HepG2 (cell line): ENCODE measurements around the gene CACNA1C. TPM values are rescaled to one million over a fixed set of nuclear protein-coding genes. Genes with fewer than 3 reads are reported as not detected.

Experiments
- ATAC-seq: fragments of 200-7000 bp; cut with Tn5 transposase; 3 replicates; pipeline ENCODE4 v1.9.1; 2020; ENCODE audit warnings: mild to moderate bottlenecking, moderate library complexity
- BruUV-seq: library from RNA; stranded (reverse); fragments of 400-500 nt; replicated peaks from 2 replicates; lab custom pipeline; 2021; lab: Mats Ljungman, UMichigan
- CTCF ChIA-PET: fragments of 300-600 bp; formaldehyde crosslinking; extraction: SDS; loops from one replicate; lab custom pipeline; 2021; ENCODE audit warnings: low total read pairs, inconsistent platforms, low intra/inter-chr PET ratio; lab: Yijun Ruan, JAX
- POLR2A ChIA-PET: fragments of 350-600 bp; sonication (Branson Sonifier 250); formaldehyde crosslinking; loops from one replicate; lab custom pipeline; 2020; ENCODE audit warnings: antibody characterized with exemption, inconsistent platforms; lab: Yijun Ruan, JAX
- DNase-seq: peaks from one replicate; pipeline ENCODE4 v3.0.0-alpha.2; 2015; ENCODE audit warnings: low spot score
- FAIRE-seq: peaks from 3 replicates; lab custom pipeline; 2011; peaks lifted over from hg19 to GRCh38; lab: Jason Lieb, UNC
- H2AFZ ChIP-seq: one replicate; pipeline ENCODE4 v1.6.1; 2011; ENCODE audit warnings: low read length, inconsistent platforms
- H3K27ac ChIP-seq: fragments of 300-600 bp; 3 replicates; pipeline ENCODE4 v1.8.0; 2011; ENCODE audit warnings: mixed run types, mild to moderate bottlenecking, mixed read lengths, low read length, inconsistent platforms; ENCODE audit not compliant: insufficient read depth; ENCODE audit errors: extremely low read length
- H3K27me3 ChIP-seq, 2 experiments: fragments of 200-600 bp in 1 of 2; 2 replicates in 1 of 2; 3 replicates in 1 of 2; pipeline versions ENCODE4 v1.6.0 to v1.8.0; 2011; ENCODE audit warnings: low read length in 2 of 2, mild to moderate bottlenecking in 2 of 2, moderate library complexity in 2 of 2, inconsistent platforms in 1 of 2; ENCODE audit not compliant: insufficient read depth in 2 of 2, control insufficient read depth in 1 of 2
- H3K36me3 ChIP-seq, 2 experiments: fragments of 200-600 bp in 1 of 2; replicated peaks in 1 of 2; 2 replicates in 1 of 2; 3 replicates in 1 of 2; pipeline versions ENCODE4 v1.5.1 to v1.8.0; 2011; ENCODE audit warnings: low read length in 2 of 2, inconsistent platforms in 1 of 2; ENCODE audit not compliant: insufficient read depth in 2 of 2, control insufficient read depth in 1 of 2
- H3K4me1 ChIP-seq: 2 replicates; pipeline ENCODE4 v1.5.1; 2012; ENCODE audit warnings: low read length, inconsistent platforms; ENCODE audit not compliant: insufficient read depth
- H3K4me2 ChIP-seq: 2 replicates; pipeline ENCODE4 v1.6.0; 2011; ENCODE audit warnings: low read depth, low read length, inconsistent platforms
- H3K4me3 ChIP-seq, 3 experiments: fragments of 200-600 bp in 1 of 3; sonication (generic), shearing (Covaris generic) in 1 of 3; replicated peaks in 1 of 3; 2 replicates each; pipeline ENCODE4 v1.5.1; 2011 to 2016; ENCODE audit warnings: low read length in 3 of 3, inconsistent platforms in 2 of 3, low read depth in 2 of 3, mild to moderate bottlenecking in 2 of 3, control low read depth in 1 of 3, mixed read lengths in 1 of 3; ENCODE audit not compliant: insufficient read depth in 1 of 3
- H3K79me2 ChIP-seq: one replicate; pipeline ENCODE4 v1.6.1; 2011; ENCODE audit warnings: low read length, inconsistent platforms; ENCODE audit not compliant: insufficient read depth
- H3K9ac ChIP-seq: 2 replicates; pipeline ENCODE4 v1.6.0; 2011; ENCODE audit warnings: mild to moderate bottlenecking, low read depth, low read length, inconsistent platforms; ENCODE audit not compliant: insufficient read depth
- H3K9me3 ChIP-seq: 2 replicates; pipeline ENCODE4 v1.5.1; 2012; ENCODE audit warnings: mild to moderate bottlenecking, low read length
- H4K20me1 ChIP-seq: 2 replicates; pipeline ENCODE4 v1.6.0; 2011; ENCODE audit warnings: inconsistent platforms, mild to moderate bottlenecking, low read length, moderate library complexity; ENCODE audit not compliant: insufficient read depth
- BCL3 ChIP-seq: sonication (generic); formaldehyde crosslinking; IDR thresholded peaks from 2 replicates; pipeline ENCODE4 v1.5.1; 2020; ENCODE audit warnings: mild to moderate bottlenecking, missing genetic modification reagents, moderate library complexity
- EHMT2 ChIP-seq: fragments of 200-600 bp; sonication (generic); IDR thresholded peaks from 2 replicates; pipeline ENCODE4 v1.7.0; 2017; ENCODE audit warnings: antibody characterized with exemption, low read depth, low read length, borderline replicate concordance
- EP300 ChIP-seq, 3 experiments: sonication (generic) in 1 of 3; formaldehyde crosslinking in 1 of 3; IDR thresholded peaks; 2 replicates each; pipeline versions ENCODE4 v1.5.1 to v1.6.1; 2011 to 2020; ENCODE audit warnings: low read depth in 2 of 3, low read length in 2 of 3, borderline replicate concordance in 1 of 3, improper control_type of control experiment in 1 of 3, mild to moderate bottlenecking in 1 of 3, missing genetic modification reagents in 1 of 3, moderate library complexity in 1 of 3
- ESRRA ChIP-seq: sonication (generic); formaldehyde crosslinking; IDR thresholded peaks from 2 replicates; pipeline ENCODE4 v1.5.1; 2020; ENCODE audit warnings: mild to moderate bottlenecking, low read depth, missing genetic modification reagents
- FOXA1 ChIP-seq, 2 experiments: fragments of 450-650 bp in 1 of 2; sonication (generic) in 1 of 2; formaldehyde crosslinking in 1 of 2; IDR thresholded peaks; 2 replicates each; pipeline versions ENCODE4 v1.4.0 to v1.6.1; 2016 to 2020; ENCODE audit warnings: missing genetic modification reagents in 1 of 2
- HDAC2 ChIP-seq: sonication (generic); formaldehyde crosslinking; IDR thresholded peaks from 2 replicates; pipeline ENCODE4 v1.4.0; 2020; ENCODE audit warnings: missing genetic modification reagents
- IRF1 ChIP-seq: sonication (generic); formaldehyde crosslinking; IDR thresholded peaks from 2 replicates; pipeline ENCODE4 v1.4.0; 2020; ENCODE audit warnings: low read depth, mild to moderate bottlenecking, missing genetic modification reagents
- KDM3A ChIP-seq: IDR thresholded peaks from 2 replicates; pipeline ENCODE4 v1.6.1; 2018; ENCODE audit warnings: low read depth, missing compliant biosample characterization
- NPAS2 ChIP-seq: sonication (generic); formaldehyde crosslinking; IDR thresholded peaks from 2 replicates; pipeline ENCODE4 v1.8.0; 2022; ENCODE audit warnings: mild to moderate bottlenecking, missing genetic modification reagents, borderline replicate concordance
- STAT5B ChIP-seq: sonication (generic); formaldehyde crosslinking; IDR thresholded peaks from 2 replicates; pipeline ENCODE4 v1.4.0; 2020; ENCODE audit warnings: missing genetic modification reagents
- ZBTB21 ChIP-seq: sonication (generic); formaldehyde crosslinking; IDR thresholded peaks from 2 replicates; pipeline ENCODE4 v1.4.0; 2020; ENCODE audit warnings: missing genetic modification reagents
- ZNF24 ChIP-seq: fragments of 450-650 bp; IDR thresholded peaks from 2 replicates; pipeline ENCODE4 v1.6.1; 2017; ENCODE audit warnings: antibody characterized with exemption, mild to moderate bottlenecking
- ZNF746 ChIP-seq: sonication (generic); formaldehyde crosslinking; IDR thresholded peaks from 2 replicates; pipeline ENCODE4 v1.8.0; 2022; ENCODE audit warnings: mild to moderate bottlenecking, missing genetic modification reagents
- WGBS: methylation state at CpG from one replicate; pipeline ENCODE4 v1.1.6; 2017; ENCODE audit warnings: low lambda C conversion rate; 5-methylcytosine and 5-hydroxymethylcytosine counted together
- in situ Hi-C: cut with HindIII; loops from 2 replicates; pipeline ENCODE4 v1.10.0; 2017; ENCODE audit warnings: low pct_unique_long_range_greater_than_20kb; ENCODE audit not compliant: extremely low pct_ligation_motif_present
- intact Hi-C: fragments of 100-400 bp; cut with micrococcal nuclease; formaldehyde crosslinking; loops from one replicate; pipeline ENCODE4 v1.10.0; 2022; ENCODE audit not compliant: unreplicated experiment
- polyA plus RNA-seq, 8 experiments: library from polyadenylated mRNA; depleted of rRNA in 3 of 8; stranded (reverse) in 7 of 8; unstranded in 1 of 8; fragments of >200 nt; fragmentation: Illumina TruSeq in 4 of 8; extraction: Trizol in 4 of 8; gene quantifications; 2 replicates each; pipeline versions ENCODE4 v1.2.1 to v1.2.3, GENCODE V29; 2011 to 2016; ENCODE audit warnings: low read depth in 4 of 8, missing spikeins in 1 of 8, mixed read lengths in 1 of 8; ENCODE audit not compliant: insufficient read depth in 1 of 8
- total RNA-seq, 5 experiments: library from RNA; depleted of rRNA; stranded (reverse); fragments of >200 nt; fragmentation: Illumina TruSeq; extraction: Trizol; gene quantifications; 2 replicates each; pipeline ENCODE4 v1.2.3, GENCODE V29; 2016; ENCODE audit warnings: low read depth in 1 of 5
- TF ChIP-seq, protein P1 (sequence below): sonication (generic); formaldehyde crosslinking; IDR thresholded peaks from 2 replicates; pipeline ENCODE4 v1.8.1; 2022; ENCODE audit warnings: low read depth, mild to moderate bottlenecking, missing genetic modification reagents
- TF ChIP-seq, protein P2 (sequence below): sonication (generic); formaldehyde crosslinking; IDR thresholded peaks from 2 replicates; pipeline ENCODE4 v1.5.1; 2020; ENCODE audit warnings: missing genetic modification reagents, mild to moderate bottlenecking, borderline replicate concordance

CACNA1C gene
- total and polyA plus RNA-seq, 2 of the 13 experiments (the other 11 are each of a cell fraction or from before 2014, with no cell fraction given): not detected

GRCh38 chr12:2082321-2082720 lies 29.5 kb downstream of the CACNA1C start:
- POLR2A ChIA-PET: no interaction called here
- peaks cover 0 to 9% of the 10 kb centered on the region in 2 experiments; a peak in 3 of 5 replicates for H3K27me3 ChIP-seq
- no peak overlapping the region for H2AFZ ChIP-seq
- no peaks in the 10 kb centered on the region for H3K79me2 ChIP-seq
- in situ Hi-C loops (no loop called here), intact Hi-C loops (no loop called here)
- no peaks in the 10 kb centered on the region for H3K4me1 ChIP-seq
- DNase-seq (no peak), ATAC-seq (no peak), FAIRE-seq (no peak)
- H3K27ac ChIP-seq: no peak overlapping the region
- no peak overlapping the region for H3K9ac ChIP-seq
- H3K4me2 ChIP-seq: no peak overlapping the region
- no peaks in the 10 kb centered on the region for H4K20me1 ChIP-seq
- WGBS: 54% methylated on average over 6 of the region's 6 CpGs
- no peaks in the 10 kb centered on the region for H3K9me3 ChIP-seq
- no TSS peak for BruUV-seq
- no peaks in the 10 kb centered on the region for H3K36me3 ChIP-seq
- CTCF ChIA-PET: no interaction called here
- H3K4me3 ChIP-seq: no peak overlapping the region
- TF ChIP-seq ZNF24: no peak
- TF ChIP-seq, protein P1, sequence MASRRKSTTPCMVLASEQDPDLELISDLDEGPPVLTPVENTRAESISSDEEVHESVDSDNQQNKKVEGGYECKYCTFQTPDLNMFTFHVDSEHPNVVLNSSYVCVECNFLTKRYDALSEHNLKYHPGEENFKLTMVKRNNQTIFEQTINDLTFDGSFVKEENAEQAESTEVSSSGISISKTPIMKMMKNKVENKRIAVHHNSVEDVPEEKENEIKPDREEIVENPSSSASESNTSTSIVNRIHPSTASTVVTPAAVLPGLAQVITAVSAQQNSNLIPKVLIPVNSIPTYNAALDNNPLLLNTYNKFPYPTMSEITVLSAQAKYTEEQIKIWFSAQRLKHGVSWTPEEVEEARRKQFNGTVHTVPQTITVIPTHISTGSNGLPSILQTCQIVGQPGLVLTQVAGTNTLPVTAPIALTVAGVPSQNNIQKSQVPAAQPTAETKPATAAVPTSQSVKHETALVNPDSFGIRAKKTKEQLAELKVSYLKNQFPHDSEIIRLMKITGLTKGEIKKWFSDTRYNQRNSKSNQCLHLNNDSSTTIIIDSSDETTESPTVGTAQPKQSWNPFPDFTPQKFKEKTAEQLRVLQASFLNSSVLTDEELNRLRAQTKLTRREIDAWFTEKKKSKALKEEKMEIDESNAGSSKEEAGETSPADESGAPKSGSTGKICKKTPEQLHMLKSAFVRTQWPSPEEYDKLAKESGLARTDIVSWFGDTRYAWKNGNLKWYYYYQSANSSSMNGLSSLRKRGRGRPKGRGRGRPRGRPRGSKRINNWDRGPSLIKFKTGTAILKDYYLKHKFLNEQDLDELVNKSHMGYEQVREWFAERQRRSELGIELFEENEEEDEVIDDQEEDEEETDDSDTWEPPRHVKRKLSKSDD (CRISPR knock-in tag): no peak
- TF ChIP-seq, protein P2, sequence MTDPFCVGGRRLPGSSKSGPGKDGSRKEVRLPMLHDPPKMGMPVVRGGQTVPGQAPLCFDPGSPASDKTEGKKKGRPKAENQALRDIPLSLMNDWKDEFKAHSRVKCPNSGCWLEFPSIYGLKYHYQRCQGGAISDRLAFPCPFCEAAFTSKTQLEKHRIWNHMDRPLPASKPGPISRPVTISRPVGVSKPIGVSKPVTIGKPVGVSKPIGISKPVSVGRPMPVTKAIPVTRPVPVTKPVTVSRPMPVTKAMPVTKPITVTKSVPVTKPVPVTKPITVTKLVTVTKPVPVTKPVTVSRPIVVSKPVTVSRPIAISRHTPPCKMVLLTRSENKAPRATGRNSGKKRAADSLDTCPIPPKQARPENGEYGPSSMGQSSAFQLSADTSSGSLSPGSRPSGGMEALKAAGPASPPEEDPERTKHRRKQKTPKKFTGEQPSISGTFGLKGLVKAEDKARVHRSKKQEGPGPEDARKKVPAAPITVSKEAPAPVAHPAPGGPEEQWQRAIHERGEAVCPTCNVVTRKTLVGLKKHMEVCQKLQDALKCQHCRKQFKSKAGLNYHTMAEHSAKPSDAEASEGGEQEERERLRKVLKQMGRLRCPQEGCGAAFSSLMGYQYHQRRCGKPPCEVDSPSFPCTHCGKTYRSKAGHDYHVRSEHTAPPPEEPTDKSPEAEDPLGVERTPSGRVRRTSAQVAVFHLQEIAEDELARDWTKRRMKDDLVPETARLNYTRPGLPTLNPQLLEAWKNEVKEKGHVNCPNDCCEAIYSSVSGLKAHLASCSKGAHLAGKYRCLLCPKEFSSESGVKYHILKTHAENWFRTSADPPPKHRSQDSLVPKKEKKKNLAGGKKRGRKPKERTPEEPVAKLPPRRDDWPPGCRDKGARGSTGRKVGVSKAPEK (CRISPR knock-in tag): no peak
- TF ChIP-seq BCL3: no peak
- no peak for TF ChIP-seq ESRRA (CRISPR knock-in tag)
- TF ChIP-seq EHMT2: no peak
- TF ChIP-seq KDM3A (CRISPR knock-in tag): no peak
- no peak for TF ChIP-seq STAT5B (CRISPR knock-in tag)
- TF ChIP-seq NPAS2 (CRISPR knock-in tag): no peak
- TF ChIP-seq HDAC2: no peak
- TF ChIP-seq FOXA1 (IDR thresholded peaks at IDR 0.05): no peak
- TF ChIP-seq FOXA1 (CRISPR knock-in tag; IDR thresholded peaks at IDR 0.05): no peak
- TF ChIP-seq ZBTB21 (CRISPR knock-in tag): no peak
- TF ChIP-seq ZNF746: no peak
- TF ChIP-seq IRF1 (CRISPR knock-in tag): no peak
- TF ChIP-seq EP300 (IDR thresholded peaks at IDR 0.05; ENCODE audit: low read depth in 2 of 2, low read length in 2 of 2): no peak
- no peak for TF ChIP-seq EP300 (CRISPR knock-in tag; IDR thresholded peaks at IDR 0.05; ENCODE audit: borderline replicate concordance)
